ENCODE data around the gene ORAI3. TPM values are rescaled to one million over a fixed set of nuclear protein-coding genes. Genes with fewer than 3 reads are reported as not detected.

The ORAI3 gene
- total RNA-seq, 1 experiment from 2014 or later: 26.9 TPM

DNA sequence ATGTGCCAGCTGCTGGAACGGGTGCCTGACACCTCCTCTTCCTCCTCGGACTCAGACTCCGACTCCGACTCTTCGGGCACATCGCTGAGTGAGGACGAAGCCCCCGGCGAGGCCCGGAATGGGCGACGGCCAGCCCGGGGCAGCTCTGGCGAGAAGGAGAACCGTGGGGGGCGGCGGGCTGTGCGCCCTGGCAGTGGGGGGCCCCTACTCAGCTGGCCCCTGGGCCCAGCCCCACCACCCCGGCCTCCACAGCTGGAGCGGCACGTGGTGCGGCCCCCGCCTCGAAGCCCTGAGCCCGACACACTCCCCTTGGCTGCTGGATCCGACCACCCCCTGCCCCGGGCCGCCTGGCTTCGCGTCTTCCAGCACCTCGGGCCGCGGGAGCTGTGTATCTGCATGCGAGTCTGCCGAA is 18.7 kb upstream of the ORAI3 start:
- H3K4me1 ChIP-seq (ENCODE audit: control insufficient read depth, insufficient read depth, low read length): peaks cover 3% of the 10 kb centered on the region
- TF ChIP-seq SIN3A (IDR thresholded peaks at IDR 0.05; ENCODE audit: borderline replicate concordance, insufficient read depth, low read depth, low read length) (no peak), CTCF (IDR thresholded peaks at IDR 0.05) (no peak), POLR2AphosphoS5 (IDR thresholded peaks at IDR 0.05; ENCODE audit: low read depth, low read length) (no peak)
- intact Hi-C loops (cut with micrococcal nuclease; ENCODE audit: unreplicated experiment) (no loop called here), in situ Hi-C loops (cut with HindIII; ENCODE audit: low pct_unique_long_range_greater_than_20kb, low sequenced_read_pairs) (no loop called here)
- no peak overlapping the region for H3K4me3 ChIP-seq (ENCODE audit: low read depth in 2 of 2, low read length in 2 of 2)
- ATAC-seq: no peak
- ChIA-PET CTCF (no interaction called here), POLR2A (no interaction called here)
- H3K27me3 ChIP-seq (ENCODE audit: control insufficient read depth, insufficient read depth, low read length): no peaks in the 10 kb centered on the region
- H3K27ac ChIP-seq (ENCODE audit: low read length): no peak overlapping the region
- no peak for DNase-seq (ENCODE audit: low read depth, low spot score)
- no peaks in the 10 kb centered on the region for H3K36me3 ChIP-seq (ENCODE audit: control insufficient read depth, insufficient read depth, low read length)
- H3K9me3 ChIP-seq (ENCODE audit: control insufficient read depth, insufficient read depth, low read depth, low read length): no peaks in the 10 kb centered on the region
- no TSS peak for BruUV-seq (replicated peaks)

- H3K4me3 ChIP-seq (ENCODE audit: low read depth in 2 of 2, low read length in 2 of 2): no peak overlapping the region
- TF ChIP-seq SIN3A (IDR thresholded peaks at IDR 0.05; ENCODE audit: borderline replicate concordance, insufficient read depth, low read depth, low read length) (no peak), CTCF (IDR thresholded peaks at IDR 0.05) (no peak), TCF7L2 (IDR thresholded peaks at IDR 0.05; ENCODE audit: low read depth, low read length) (no peak), POLR2AphosphoS5 (IDR thresholded peaks at IDR 0.05; ENCODE audit: low read depth, low read length) (no peak)
- TF ChIP-seq, protein P1, sequence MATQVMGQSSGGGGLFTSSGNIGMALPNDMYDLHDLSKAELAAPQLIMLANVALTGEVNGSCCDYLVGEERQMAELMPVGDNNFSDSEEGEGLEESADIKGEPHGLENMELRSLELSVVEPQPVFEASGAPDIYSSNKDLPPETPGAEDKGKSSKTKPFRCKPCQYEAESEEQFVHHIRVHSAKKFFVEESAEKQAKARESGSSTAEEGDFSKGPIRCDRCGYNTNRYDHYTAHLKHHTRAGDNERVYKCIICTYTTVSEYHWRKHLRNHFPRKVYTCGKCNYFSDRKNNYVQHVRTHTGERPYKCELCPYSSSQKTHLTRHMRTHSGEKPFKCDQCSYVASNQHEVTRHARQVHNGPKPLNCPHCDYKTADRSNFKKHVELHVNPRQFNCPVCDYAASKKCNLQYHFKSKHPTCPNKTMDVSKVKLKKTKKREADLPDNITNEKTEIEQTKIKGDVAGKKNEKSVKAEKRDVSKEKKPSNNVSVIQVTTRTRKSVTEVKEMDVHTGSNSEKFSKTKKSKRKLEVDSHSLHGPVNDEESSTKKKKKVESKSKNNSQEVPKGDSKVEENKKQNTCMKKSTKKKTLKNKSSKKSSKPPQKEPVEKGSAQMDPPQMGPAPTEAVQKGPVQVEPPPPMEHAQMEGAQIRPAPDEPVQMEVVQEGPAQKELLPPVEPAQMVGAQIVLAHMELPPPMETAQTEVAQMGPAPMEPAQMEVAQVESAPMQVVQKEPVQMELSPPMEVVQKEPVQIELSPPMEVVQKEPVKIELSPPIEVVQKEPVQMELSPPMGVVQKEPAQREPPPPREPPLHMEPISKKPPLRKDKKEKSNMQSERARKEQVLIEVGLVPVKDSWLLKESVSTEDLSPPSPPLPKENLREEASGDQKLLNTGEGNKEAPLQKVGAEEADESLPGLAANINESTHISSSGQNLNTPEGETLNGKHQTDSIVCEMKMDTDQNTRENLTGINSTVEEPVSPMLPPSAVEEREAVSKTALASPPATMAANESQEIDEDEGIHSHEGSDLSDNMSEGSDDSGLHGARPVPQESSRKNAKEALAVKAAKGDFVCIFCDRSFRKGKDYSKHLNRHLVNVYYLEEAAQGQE (IDR thresholded peaks at IDR 0.05; ENCODE audit: insufficient read depth in 1 of 2, low read depth in 2 of 2, low read length in 1 of 2): no peak
- no peaks in the 10 kb centered on the region for H3K9me3 ChIP-seq (ENCODE audit: control insufficient read depth, insufficient read depth, low read depth, low read length)
- H3K27ac ChIP-seq (ENCODE audit: low read length): no peak overlapping the region
- POLR2A ChIA-PET: no interaction called here
- no peaks in the 10 kb centered on the region for H3K36me3 ChIP-seq (ENCODE audit: control insufficient read depth, insufficient read depth, low read length)
- DNase-seq (ENCODE audit: low read depth, low spot score) (no peak), ATAC-seq (no peak)
- intact Hi-C loops (cut with micrococcal nuclease; ENCODE audit: unreplicated experiment): no loop called here
- H3K27me3 ChIP-seq (ENCODE audit: control insufficient read depth, insufficient read depth, low read length): no peaks in the 10 kb centered on the region
- CTCF ChIA-PET: no interaction called here
- in situ Hi-C loops (cut with HindIII; ENCODE audit: low pct_unique_long_range_greater_than_20kb, low sequenced_read_pairs): no loop called here
- H3K4me1 ChIP-seq (ENCODE audit: control insufficient read depth, insufficient read depth, low read length): no peaks in the 10 kb centered on the region
- no TSS peak for BruUV-seq (replicated peaks)
These were observed 17.7 kb upstream of the ORAI3 start for GRCh38 chr16:30931068-30931650.

Measured in Panc1 (cell line).